AG04449 (cell line): ENCODE measurements around the gene GNG7.
"Not testable (repeated sequence)": the region's sequence is repeated elsewhere in the genome, so short reads cannot be mapped to it uniquely, and the experiment has no call there.

ENCODE experiments used
- CTCF ChIA-PET: fragments of 350-600 bp; formaldehyde crosslinking; extraction: SDS; loops from one replicate; lab custom pipeline; 2021; ENCODE audit warnings: antibody characterized with exemption; lab: Yijun Ruan, JAX
- POLR2A ChIA-PET: fragments of 400-600, 350-600 bp; formaldehyde crosslinking; extraction: SDS; loops from one replicate; lab custom pipeline; 2020; ENCODE audit warnings: antibody characterized with exemption, inconsistent platforms; lab: Yijun Ruan, JAX
- DNase-seq: peaks from one replicate; pipeline ENCODE4 v3.0.0-alpha.2; 2010; ENCODE audit warnings: low read depth, low spot score
- H3K4me3 ChIP-seq: 2 replicates; pipeline ENCODE4 v1.5.1; 2011; ENCODE audit warnings: low read depth, mild to moderate bottlenecking, control low read depth, low read length
- TF ChIP-seq, protein P1 (sequence below): IDR thresholded peaks from one replicate; pipeline ENCODE4 v1.5.1; 2011; ENCODE audit warnings: mild to moderate bottlenecking, moderate library complexity, low read length, control low read depth, inconsistent platforms; ENCODE audit not compliant: insufficient read depth; ENCODE audit errors: missing control alignments

The GNG7 gene

DNA sequence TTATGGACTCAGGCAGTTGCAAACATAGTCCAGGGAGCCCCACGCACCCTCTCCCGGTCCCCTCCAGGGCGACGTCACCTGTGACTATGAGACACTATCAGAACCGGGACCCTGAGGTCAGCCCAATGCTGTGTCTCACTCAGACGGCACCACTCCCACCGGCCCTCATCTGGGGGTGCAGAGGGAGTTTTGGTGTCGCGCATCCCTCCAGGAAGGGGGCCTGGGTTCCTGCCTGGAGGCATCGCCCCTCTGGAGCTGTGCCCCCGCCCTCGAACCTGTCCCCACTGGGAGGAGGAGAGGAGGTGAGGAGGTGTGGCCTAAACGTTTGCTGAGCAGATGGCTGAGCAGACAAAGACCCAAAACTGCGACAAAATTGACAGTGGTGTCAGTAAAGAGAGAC is 175.3 kb downstream of the GNG7 start:
- ChIA-PET POLR2A (interaction anchor here (1.0 kb wide), 1 partner anchor 16 kb away, joined by 3 read pairs; no protein-coding TSS in a partner anchor), CTCF (no interaction called here)
- TF ChIP-seq, protein P1, sequence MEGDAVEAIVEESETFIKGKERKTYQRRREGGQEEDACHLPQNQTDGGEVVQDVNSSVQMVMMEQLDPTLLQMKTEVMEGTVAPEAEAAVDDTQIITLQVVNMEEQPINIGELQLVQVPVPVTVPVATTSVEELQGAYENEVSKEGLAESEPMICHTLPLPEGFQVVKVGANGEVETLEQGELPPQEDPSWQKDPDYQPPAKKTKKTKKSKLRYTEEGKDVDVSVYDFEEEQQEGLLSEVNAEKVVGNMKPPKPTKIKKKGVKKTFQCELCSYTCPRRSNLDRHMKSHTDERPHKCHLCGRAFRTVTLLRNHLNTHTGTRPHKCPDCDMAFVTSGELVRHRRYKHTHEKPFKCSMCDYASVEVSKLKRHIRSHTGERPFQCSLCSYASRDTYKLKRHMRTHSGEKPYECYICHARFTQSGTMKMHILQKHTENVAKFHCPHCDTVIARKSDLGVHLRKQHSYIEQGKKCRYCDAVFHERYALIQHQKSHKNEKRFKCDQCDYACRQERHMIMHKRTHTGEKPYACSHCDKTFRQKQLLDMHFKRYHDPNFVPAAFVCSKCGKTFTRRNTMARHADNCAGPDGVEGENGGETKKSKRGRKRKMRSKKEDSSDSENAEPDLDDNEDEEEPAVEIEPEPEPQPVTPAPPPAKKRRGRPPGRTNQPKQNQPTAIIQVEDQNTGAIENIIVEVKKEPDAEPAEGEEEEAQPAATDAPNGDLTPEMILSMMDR, result no peak
- DNase-seq, result no peak
- H3K4me3 ChIP-seq, result no peak overlapping the region

DNA sequence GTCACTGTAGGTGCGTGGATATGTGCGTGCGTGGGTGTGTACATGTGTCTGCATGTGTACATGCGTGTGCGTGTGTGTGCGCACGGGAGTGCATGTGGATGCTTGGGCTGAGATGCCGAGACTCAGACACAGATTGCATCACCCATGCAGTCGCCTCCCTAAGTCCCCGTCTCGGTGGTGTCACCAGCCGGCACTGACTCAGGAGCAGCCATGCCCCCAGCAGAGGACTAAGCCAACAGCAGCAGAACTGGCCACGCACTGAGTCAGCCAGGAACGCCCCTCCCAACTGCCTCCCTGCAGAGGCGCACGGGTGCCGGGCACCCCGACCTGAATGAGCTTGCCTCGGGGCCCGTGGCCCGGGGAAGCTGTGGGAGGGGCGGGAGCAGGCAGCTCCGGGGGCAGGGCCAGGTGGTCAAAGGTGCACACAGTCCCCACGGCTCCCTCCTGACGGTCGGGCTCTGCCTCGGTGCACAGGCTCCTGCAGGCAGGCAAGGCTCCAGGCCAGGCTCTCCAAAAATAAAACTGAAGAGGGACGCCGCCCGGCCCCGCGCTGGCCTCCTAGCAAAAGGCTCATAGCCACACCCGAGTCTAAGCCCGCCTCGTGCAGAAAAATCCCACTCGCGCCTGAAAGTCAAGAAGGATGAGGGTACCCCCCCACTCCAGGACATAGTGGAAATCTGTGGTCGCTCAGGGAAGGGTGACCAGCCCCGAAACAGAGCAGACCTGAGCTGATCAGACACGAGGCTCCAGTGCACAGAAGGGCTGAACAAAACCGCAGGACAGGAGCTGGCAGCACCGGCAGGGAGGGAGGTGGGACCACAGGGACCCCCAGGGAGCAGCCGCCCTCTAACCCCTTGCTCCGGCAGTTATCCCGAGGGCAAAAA is 177.4 kb downstream of the GNG7 start:
- TF ChIP-seq, protein P1, result no peak
- CTCF ChIA-PET, result interaction anchor here (1.0 kb wide), 1 partner anchor 86 kb away, joined by 3 read pairs; no protein-coding TSS in a partner anchor
- no peak for DNase-seq
- POLR2A ChIA-PET, result interaction anchor here (0.8 to 1.4 kb wide), 2 partner anchors 16 to 49 kb away, joined by 7 to 8 read pairs; partner anchors contain the start of gene GADD45B
- H3K4me3 ChIP-seq, result no peak overlapping the region

DNA sequence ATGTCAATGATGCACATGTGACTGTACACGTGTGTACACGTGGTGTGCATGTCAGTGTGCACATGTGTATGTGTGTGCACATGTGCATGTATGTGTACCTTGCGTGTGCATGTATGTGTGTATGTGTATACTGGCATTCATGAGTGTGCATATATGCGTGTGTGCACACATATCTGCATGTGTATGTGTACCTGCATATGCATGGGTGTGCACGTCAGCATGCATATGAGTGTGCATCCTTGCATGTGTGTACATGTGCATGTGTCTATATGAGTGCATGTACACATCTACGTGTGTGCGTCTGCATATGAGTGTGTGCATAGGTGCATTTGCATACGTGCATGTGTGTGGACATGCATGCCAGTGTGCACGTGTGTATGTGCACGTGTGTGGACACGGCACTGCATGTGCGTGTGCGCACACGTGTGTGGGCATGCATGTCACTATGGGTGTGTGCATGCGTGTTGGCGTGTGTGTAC is 178.1 kb downstream of the GNG7 start:
- CTCF ChIA-PET, result interaction anchor here (1.0 to 1.5 kb wide), 6 partner anchors 10 to 87 kb away, joined by 3 to 5 read pairs (median 4); no protein-coding TSS in a partner anchor
- TF ChIP-seq, protein P1, result no peak
- H3K4me3 ChIP-seq, result peak overlapping the region; percentile 3
- DNase-seq, result no peak
- POLR2A ChIA-PET, result interaction anchor here (0.8 to 2.3 kb wide), 7 partner anchors 16 to 87 kb away, joined by 3 to 34 read pairs (median 5); partner anchors contain the start of gene GADD45B

DNA sequence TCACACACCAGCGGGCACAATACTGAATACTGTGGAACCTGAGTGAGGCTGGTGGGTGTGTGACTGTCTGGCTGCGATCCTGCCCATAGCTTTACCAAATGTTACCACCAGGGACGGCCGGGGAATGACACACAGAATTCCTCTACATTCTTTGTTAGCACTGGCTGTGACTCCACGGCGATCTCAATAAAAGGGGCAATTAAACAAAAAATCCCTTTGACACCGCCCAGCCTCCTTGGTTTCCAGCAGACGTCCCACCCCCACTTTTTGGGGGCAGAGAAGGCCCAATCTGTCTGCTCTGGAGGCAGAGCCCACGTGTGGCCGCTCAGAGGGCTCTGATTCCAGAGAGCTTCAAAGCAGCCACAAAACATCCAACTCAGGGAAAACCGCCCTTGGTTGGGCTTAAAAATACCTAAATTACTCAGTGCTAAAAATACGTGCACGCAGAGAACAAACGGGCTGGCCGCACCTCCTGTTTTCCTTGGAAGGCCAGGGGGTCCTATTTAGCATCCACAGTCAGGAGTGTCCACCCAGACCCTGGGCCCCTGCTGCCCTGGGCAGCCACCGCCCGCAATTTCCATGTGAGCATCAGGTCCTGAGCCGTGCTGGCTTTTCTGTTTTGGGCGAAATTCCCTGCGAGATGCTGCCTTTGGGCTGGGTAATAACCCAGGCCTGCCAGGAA is 178.7 kb downstream of the GNG7 start:
- DNase-seq, result peak; percentile 51
- CTCF ChIA-PET, result interaction anchor here (0.7 to 1.5 kb wide), 9 partner anchors 10 to 87 kb away, joined by 3 to 5 read pairs (median 4); no protein-coding TSS in a partner anchor
- TF ChIP-seq, protein P1, result peak; percentile 53
- H3K4me3 ChIP-seq, result peak overlapping the region; percentile 3; the same call in 1 of the 2 replicates
- POLR2A ChIA-PET, result interaction anchor here (0.8 to 2.3 kb wide), 7 partner anchors 17 to 235 kb away, joined by 3 to 34 read pairs (median 4); partner anchors contain the start of gene GADD45B

DNA sequence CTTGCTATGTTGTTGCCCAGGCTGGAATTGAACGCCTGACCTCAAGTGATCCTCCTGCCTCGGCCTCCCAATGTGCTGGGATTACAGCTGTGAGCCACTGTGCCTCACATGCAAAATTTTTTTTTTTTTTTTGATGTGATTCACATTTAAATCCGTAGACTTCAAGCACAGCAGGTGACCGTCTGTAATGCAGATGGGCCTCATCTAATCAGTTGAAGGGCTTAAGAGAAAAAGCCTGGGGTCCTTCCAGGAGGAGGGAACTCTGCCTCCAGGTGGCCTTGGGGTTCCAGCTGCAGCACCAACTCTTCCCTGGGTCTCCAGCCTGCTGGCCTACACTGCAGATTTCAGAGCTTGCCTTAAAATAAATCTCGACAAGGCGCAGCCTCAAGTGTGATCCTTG is 183.0 kb downstream of the GNG7 start:
- POLR2A ChIA-PET, result interaction anchor here (0.6 to 1.4 kb wide), 2 partner anchors 41 to 43 kb away, joined by 3 to 7 read pairs; partner anchors contain the start of gene GADD45B
- CTCF ChIA-PET, result no interaction called here
- no peak for DNase-seq
- H3K4me3 ChIP-seq, result no peak overlapping the region
- TF ChIP-seq, protein P1, result no peak

DNA sequence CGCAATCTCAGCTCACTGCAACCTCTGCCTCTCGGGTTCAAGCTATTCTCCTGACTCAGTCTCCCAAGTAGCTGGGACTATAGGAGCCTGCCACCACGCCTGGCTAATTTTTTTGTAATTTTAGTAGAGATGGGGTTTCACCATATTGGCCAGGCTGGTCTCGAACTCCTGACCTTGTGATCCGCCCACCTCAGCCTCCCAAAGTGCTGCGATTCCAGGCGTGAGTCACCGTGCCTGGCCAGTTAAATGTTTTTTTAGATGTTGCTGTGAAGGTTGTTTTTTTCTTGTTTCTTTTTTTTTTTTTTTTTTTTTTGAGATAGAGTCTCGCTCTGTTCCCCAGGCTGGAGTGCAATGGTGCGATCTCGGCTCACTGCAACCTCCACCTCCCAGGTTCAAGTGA is 183.6 kb downstream of the GNG7 start:
- CTCF ChIA-PET, H3K4me3 ChIP-seq, DNase-seq: not testable (repeated sequence)
- POLR2A ChIA-PET, result interaction anchor here (1.4 kb wide), 1 partner anchor 43 kb away, joined by 7 read pairs; the partner anchor contains the start of gene GADD45B
